GM18505 (cell line): ENCODE results near the gene RHOA.

Source experiments
- ATAC-seq: cut with Tn5 transposase; IDR thresholded peaks from one replicate; pipeline ENCODE4 v1.9.1; 2021; ENCODE audit not compliant: unreplicated experiment
- POLR2A ChIP-seq: IDR thresholded peaks from 4 replicates; pipeline ENCODE4 v1.6.1; 2011; ENCODE audit warnings: borderline replicate concordance; ENCODE audit not compliant: insufficient read depth, insufficient read length; ENCODE audit errors: extremely low read depth

RHOA gene

DNA sequence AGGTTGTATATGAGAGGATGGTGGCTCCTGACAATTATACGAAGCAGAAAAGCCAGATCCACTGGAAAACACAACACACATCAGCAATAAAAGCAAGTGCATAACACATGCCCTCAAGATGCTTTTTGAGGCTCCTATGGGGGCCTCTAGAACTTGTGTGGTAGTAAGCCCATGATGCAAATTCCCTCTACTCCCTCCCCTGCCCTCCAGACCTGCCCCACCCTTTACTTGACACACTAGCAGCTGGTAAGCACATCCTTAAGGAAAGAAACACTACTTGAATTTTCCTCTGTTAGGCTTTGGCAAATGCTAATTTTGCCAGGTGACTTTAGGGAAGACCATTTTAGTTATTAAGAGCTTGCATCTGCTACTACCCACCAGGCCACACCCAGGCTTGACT is 101.1 kb downstream of the RHOA start:
- no peak for TF ChIP-seq POLR2A
- no peak for ATAC-seq
